ENCODE results near the gene MRPS18A.

Gene MRPS18A

DNA sequence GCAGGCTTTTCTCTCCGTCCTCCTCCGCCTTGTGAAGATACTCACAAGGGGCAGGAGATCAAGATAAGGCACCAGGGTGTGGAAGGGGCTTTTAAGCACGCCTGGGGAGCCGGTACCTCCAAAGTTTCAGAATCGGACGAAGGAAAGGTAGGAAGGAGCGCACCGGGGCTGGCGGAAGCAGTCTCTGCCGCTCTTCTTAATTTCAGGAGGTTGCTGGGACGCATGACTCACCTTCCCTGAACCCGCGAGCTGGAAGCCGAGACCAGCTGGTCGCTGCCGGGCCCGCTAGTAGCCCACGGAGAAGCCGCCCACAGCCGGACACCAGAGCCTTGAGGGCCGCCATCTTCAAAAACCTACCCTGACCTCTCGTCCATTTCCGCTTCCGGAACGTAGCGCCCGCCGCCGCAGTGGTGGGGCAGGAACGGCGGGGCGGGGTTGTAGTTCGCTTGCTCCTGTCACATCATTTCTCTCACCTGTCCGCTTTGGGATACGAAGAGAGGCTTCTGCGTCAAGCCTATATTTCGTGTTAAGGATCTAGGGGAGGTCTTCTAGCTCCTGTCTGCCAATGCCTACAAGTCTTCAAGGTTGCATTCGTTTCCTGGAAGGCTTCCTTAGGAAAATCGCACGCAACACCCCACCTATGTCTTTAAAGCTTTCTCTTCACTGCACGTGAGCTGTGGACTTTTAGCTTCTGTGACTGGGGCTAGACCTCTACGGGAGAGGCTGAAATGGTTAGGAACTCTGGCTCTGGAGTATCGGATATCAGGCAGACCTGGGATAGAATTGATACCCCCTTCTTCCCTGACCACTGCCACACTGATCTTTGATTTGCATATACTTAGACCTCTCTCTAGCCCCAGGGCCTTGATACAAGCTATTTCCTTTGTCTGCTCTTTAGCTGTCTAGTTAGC lies at the start of gene MRPS18A:
MRPS18A (minus strand) TSS at position 355 of the 911 bp plus-strand sequence; CDS start at position 343, 12 bp downstream.
- peak; percentile 72 for DNase-seq

DNA sequence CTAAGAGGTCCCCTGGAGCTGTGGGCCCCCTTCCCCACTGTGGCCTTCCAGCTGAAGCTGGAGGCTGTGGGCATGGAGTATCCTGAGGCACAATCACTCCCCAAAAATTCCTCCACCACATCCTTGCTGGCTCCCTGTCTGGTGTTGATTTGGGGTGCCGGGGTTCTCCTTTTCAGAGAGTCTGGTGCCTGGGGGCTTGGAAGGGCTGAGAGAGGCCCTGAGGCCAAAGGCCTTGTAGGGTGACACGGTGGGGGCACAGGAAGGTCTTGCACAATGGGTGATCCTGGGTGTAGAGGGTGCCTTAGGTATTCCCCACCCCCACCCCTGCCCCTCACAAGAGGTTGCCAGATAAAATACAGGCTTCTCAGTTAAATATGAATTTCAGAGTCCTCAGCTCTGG lies 49.3 kb upstream of the MRPS18A start:
- DNase-seq: no peak

DNA sequence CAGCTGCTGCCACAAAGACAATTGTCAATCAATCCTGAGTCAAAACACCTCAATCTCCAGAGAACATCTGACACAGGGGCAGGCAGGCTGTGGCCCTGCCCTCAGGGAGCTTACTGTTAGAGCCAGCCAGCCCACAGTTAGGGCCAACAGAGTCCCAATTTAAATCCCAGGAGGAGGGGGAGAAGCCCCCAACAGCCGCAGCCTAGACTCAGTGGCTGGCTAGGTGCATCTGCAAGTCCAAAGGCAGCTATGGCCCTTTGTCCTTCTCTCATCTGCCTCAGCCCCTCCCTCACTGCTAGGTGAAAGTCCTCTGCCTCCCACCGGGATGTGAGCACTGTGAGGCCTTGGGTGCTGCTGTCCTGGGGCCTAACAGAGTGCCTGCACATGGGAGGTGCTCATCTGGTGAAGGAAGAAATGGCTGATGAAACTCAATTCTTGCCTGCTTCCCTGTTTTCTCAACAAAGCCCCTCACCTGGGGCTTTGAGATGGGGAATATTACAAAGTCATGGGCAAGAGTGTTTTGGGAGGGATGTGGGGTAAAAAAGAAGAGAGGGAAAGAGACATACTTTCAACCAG lies 48.7 kb upstream of the MRPS18A start:
- DNase-seq: no peak

DNA sequence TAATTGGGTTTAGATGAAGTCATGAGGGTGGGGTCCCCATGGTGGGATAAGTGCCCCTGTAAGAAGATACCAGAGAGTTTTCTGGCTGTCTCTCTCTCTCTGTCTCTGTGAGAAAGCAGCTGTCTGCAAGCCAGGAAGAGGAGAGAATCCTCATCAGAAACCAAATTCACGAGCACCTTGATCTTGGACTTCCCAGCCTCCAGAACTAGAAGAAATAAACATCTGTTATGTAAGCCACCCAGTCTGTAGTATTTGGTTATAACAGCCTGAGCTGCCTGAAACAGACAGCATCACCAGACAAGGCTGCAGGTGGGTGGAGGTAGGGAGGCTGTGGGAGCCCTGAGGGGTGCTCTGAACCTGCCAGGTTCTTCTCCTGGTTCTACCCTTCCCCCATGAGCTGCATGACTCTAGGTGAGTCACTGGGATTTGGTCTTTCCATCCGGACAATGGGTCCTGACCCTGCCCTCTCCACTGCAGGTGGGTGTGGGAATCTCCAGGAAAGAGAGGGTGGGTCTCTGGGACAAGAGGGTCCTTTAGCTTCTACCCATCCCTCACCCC lies 48.1 kb upstream of the MRPS18A start:
- no peak for DNase-seq

DNA sequence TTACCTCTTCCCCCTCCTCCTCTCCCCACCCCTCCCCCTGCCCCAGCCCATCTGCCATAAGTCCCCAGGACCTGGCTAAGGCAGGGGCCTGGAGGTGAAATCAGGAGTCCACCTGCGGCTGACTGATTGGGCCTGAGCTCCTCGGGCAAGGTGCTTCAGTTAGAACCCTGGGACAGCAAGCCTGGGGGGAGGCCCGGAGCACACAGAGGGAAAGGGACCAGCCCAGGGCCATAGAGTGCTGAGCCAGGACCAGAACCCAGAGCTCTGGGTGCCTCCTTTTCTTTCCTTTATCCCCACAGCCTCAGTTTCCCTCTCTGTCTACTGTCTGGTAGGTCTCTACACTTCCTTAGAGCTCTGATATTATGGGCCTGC lies 46.7 kb upstream of the MRPS18A start:
- no peak for DNase-seq

DNA sequence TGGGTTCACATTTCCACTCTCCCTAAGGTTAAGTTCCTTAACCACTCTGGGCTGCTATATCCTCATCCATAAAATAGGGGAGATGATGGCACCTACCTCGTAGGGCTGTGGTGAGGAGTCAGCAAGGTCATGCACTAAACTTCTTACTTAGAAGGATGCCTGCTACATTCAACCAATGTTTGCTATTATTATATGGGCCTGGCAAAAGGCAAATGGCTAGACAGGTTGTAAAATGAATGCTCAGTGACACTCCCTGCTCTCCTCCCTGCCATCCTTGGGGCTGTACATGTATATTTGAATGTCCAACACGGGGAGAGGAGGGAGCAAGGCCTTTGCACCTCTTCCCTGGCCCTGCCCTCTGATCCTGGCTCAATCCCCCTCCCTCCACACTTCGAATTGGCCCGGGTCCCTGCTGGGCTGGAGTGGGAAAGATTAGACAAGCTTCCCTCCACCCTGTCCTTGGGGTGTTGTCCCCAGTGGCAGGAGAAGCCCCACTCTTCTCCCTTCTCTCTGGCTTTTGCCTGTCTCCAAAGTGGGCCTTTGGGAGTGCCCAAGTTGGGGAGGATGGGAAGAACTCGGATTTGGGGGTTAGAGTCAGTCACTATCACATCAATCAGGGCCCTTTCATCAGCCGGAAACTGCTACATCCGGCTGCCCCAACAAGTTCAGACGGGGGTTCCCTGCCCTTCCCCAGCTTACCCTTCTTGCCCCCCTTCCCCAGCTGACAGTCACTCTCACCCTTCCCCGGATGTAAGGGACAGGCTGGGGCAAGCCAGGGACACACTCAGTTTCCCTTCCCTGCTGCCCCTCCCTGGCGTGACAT lies 46.1 kb upstream of the MRPS18A start:
- no peak for DNase-seq

DNA sequence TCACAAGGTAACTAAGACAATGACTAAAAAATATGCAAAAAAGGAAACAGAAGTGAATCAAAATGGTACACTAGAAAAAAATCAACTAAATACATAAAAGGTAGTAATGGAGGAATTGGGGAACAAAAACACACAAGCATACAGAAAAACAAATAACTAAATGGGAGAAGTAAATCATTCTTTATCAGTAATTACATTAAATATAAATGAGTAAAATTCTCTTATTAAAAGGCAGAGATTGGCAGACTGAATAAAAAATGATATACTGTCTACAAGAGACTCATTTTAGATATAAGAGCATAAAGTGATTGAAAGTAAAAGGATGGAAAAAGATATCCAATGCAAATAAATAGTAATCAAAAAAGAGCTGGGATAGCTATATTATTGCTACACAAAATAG lies 43.0 kb upstream of the MRPS18A start:
- no peak for DNase-seq

DNA sequence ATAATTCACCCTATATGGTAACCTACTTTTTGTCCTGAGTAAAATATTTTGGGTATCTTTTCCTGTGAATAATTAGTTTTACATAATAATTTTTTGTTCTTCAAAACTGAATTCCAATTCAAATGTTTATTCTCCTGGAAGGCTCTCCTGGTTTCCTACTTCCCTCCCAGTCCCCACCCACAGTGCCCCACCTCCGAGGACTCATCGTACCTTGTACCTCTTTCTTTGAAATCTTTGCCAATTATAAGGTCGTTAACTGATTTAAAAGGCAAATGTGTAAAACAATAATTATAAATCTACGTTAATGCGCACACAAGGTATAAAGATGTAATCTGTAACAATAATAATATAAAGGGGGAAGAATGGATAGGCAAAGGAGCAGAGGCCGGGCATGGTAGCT lies 41.9 kb upstream of the MRPS18A start:
- DNase-seq: no peak

DNA sequence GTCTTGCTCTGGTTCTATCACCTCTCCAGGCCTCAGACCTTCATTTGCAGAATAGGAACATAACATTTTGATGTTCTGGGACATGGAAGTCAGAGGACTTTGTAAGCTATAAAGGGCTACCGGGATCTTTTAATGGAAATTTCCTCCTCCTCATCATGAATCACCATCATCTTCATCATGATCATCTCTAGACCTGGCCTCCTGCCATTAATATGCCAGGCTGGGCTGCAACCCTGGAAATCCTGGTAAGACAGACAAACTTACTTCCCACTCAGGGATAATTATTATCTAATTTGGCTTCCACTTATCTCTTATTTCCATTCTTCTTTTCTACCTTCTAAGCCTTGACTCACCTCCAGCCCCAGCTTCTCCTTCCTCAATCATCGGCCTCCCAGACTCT lies 41.0 kb upstream of the MRPS18A start:
- DNase-seq: no peak

DNA sequence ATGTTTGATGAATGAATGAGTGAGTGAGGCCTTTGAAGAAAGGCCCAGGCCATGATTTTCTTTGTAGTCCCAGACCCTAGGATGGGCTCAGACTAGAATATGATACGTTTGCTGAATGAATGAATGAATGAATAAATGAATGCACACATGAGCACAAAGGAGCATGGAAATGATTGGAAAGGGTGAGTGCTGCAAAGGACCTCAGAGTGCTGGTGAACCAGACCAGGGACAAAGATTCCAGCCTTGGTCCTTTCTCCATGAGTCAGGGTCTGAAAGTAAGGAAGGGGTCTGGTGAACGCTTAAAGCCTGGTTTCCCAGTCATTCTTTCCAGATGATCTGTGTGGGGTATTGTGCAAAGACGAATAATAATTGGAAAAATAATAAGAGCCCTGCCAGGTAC lies 40.0 kb upstream of the MRPS18A start:
- no peak for DNase-seq

DNA sequence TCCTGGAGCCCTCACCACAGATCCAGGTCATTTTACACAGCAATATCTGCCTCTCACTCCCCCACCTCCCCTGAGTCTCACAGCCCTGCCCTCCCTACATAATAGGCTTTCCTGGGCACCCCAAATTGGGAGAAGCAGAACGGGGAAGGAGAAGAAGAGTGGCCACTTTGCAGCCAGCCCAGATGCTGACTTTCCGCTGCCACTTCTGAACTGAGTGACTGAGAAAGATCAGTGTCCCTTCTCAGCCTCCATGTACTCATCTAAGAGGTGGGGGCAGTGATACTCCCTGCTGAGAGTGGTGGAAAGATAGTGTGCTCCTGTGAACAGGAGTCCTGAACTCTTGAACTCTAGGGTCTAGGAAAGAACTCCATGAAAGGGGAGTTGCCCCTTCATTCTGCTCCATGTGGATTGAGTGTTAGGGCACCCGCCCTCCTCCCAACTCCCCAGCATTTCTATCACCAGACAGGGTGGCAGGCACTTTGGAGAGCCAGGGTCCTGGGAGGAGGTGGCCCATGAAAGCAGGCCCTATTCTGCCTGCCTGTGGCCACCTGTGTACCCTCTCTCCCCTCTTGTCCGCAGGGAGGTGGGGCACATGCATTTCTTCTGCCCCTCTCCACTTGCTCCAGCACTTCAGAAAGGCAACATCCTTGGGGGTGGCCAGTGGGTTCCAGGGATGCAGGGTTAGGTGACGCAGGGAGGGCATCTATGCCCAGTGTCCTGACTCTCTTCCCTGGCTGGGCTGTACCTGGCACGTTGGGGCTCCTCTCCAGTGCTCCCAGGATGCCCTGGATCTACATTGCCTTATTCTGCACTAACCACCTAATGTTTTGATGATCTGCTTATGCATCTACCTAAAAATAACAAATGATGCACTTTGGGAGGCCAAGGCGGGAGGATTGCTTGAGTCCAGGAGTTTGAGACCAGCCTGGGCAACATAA lies 38.3 kb upstream of the MRPS18A start:
- DNase-seq: no peak

DNA sequence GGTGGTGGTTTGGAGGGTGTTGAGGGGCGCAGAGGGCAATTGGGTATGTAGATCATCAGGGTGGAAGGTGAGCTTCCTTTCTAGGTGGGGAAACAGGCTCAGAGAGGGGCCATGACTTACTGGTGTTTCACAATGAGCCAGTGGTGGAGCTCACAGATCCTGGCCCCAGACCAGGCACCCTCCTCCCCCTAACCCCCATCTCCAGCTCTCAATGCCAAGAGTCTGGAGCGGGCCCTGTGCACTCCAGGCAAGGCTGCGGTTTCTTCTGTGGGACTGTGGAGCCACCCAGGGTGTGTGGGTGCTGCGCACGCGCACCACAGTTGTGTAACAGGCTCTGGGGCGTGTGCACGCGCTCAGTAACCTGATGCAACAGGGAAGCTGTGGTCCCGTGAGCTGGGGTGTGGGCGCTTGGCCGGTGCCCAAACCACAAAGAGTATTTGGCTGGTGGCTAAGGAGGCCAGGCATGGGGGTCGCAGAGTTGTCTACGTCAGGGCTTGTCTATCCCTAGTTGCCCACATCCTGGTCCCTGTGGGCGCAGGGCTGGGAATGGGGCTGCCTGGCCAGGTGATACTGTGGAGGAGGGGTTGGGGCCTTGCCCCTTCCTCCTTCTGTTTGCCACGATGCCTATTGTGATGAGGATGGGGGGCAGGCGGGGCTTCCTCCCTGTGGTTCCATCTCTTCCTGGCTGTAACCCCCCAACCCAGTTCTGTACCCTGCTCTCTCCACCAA lies 37.5 kb upstream of the MRPS18A start:
- no peak for DNase-seq

DNA sequence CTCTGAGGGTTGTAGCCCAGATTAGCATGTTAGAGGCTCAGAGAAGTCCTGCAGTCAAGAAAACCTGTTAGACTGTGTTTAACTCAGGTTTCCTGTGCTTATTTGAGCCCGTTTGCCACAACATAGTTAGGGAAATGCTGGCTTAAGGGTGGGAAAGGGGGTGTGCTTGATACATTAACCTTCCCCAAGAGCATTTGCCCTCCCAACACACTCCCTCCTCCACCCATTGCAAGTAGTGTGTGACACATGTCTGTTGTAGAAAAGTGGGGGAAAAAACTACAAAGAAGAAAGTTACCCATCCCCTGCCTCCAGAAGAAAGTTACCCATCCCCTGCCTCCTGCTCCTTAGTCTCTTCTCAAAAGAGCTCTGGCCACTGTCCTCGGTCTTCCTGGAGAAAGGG lies 36.8 kb upstream of the MRPS18A start:
- DNase-seq: no peak

DNA sequence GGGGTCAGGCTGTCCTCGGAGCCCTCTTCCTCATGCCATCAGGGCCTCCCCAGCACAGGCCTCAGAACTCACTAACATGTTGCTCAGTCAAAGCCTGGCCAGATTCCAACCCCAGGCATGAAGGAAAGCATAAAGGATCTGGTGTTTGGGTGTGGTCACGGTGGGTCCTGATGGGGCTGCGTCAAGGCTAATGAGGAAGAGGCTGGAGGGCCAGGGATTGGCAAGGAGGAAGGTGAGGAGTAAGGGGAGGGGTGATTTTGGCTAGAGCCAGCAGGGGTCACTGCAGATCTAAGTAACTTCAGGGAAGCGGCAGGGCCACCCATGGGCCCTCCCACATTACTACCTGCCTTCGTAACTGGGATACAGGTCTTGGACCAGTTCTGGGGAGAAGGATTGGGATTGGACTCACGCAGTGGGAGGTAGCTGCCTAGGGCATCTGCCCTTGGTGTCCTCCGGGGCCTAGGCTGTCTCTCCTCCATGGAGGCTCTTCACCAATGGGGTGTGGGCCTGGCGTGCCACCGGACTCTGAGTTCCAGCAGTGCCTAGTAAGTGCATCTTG lies 36.2 kb upstream of the MRPS18A start:
- peak; percentile 69 for DNase-seq

DNA sequence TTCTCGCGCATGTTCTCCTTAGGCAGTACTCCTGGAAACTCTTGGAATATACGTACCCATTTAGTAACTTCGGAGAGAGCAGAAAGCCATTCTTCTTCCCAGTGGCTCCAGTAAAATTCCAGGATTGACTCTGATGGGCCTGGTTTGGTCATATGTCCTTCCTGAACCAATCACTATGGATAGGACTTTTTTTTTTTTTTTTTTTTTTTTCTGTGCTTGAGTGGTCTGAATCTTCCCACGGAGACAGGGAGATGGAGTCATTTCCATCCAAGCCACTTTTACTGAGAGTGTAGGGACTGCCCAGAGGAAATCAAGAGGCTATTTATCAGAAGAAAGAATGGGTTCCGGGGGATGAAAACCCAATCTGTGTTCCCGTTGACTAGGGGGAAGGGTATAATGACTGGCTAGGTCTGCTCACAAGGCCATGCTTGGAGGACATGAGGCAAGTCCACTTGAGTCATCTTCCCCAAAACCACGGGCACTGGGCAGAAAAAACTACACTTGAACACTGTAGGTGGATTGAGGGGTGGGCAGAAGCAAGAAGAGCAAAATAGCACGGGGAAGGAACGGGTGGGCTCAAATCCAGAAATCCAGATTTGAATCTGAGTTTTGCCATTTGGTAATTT lies 35.4 kb upstream of the MRPS18A start:
- DNase-seq: no peak

DNA sequence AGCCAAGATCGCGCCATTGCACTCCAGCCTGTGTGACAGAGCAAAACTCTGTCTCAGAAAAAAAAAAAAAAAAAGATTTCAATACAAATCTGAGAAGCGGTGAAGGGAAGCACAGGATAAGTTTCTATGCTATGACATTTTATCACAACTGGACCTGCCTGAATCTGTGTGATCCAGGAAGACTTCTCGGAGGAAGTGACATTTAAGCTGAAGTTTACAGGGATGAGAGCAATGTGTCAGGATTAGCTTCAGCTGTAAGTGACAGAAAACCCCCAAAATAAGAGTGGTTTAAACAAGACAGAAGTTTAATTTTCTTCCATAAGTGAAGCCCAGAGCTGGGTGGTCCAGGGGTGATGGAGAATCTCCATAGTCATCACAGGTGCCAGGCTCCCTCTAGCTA lies 33.4 kb upstream of the MRPS18A start:
- no peak for DNase-seq

DNA sequence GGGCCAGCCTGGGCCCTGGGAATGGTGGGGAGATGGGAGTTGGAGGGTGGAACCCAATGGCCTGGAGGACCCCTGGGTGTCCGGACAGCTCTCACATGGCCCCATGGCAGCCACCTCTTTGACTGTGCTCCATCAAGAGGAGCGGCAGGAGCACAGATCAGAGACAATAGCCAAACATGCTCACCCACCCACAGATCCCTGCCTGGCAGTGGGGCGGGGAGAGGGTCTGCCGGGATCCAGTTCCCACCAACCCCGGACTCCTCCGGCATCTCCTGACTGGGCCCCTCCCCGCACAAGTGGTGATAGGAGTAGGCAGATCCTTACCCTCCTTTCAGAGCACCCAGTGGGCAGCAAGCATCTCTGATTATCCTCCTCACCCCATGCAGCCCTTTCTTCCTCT lies 31.9 kb upstream of the MRPS18A start:
- DNase-seq: no peak

DNA sequence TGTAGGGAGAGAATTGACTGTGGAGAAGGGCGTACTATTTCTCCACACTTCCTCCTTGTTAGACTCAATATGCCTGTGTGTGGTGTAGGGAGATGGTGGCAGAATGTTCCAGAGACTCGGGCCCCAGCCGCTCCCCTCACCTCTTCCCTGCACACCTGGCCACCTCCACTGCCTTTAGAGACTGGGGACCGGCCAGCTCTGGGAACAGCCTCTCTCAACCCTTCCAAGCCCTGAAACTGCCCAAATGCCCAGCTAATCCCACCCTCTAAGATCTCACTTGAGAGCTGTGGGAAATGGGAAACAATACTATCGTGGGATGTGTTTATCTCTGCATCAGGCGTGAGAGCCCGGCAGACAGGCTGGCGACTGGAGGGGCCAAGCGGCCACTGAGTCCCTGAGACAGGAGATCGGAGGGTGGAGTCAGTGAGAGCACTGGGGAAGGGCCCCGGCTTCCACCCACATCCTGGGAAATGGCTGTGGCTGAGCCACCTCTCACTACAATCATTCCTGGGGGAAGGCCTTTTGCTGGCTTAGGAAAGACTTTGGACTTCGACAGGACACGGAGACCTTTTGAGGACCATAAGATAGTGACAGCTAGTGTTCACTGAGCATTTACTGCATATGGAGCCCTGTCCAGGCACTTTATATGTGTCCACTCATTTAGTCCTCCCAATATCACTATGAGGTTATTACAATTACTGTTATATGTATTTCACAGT lies 31.0 kb upstream of the MRPS18A start:
- no peak for DNase-seq

DNA sequence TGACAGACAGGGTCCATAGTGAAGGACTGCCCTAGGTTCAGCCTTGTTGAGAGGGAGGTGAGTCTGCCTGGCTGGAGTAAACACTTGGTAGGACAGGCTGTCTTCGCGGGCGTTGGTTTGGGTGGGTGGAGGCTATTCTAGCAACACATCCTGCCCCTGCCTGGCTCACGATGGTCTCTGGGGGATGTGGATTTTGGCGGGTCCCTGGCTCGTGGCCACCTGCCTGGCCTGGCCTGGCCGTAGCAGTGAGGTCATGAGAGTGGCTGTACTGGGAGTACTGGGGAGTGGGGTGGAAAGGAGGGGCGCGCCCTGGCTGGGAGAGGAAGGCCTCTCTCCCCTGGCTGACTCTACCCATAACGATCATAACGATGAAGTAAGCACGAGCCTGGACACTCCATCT lies 30.2 kb upstream of the MRPS18A start:
- no peak for DNase-seq

DNA sequence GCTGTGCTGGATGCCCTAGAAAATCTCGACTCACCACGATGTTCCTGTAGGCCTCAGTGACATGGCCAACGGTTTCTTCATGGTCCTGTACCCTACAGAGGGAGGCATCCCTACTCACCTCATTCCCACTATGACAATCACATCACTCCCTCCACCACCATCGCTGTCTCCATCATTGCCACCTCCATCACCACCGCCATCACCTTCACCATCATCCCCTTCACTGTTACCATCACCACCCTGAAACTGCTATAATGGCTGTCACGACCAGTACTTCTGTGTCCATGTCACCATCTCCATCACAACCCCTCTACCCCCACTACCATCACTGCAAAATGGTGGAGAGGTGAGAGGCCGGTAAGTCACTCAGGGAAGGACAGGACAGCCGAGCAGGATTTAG lies 29.8 kb upstream of the MRPS18A start:
- no peak for DNase-seq
